Gastrocnemius medialis (tissue), 4 donors: Measurements from ENCODE around the gene LRRFIP1. TPM values are rescaled to one million over a fixed set of nuclear protein-coding genes. Genes with fewer than 3 reads are reported as not detected.

Source experiments
- ATAC-seq, 2 donors: fragments of 150-250 bp; one replicate each; pipeline ENCODE4 v1.9.1; 2016
- DNase-seq, 2 donors: peaks; one replicate each; pipeline ENCODE4 v3.0.0-alpha.2; 2019
- H3K27ac ChIP-seq, 4 donors: fragments of 200-600 bp; sonication (generic); 1 replicate in 1 of 4; 2 replicates in 3 of 4; pipeline ENCODE4 v1.5.1; 2016 to 2018; ENCODE audit warnings: mild to moderate bottlenecking in 2 of 4, moderate library complexity in 1 of 4
- H3K27me3 ChIP-seq, 3 donors: fragments of 200-600 bp; sonication (generic) in 2 of 3; 1 replicate in 1 of 3; 2 replicates in 2 of 3; pipeline versions ENCODE4 v1.5.1 to v1.6.0; 2016 to 2019; ENCODE audit warnings: mild to moderate bottlenecking in 1 of 3, moderate library complexity in 1 of 3
- H3K36me3 ChIP-seq, 2 donors: fragments of 200-600 bp; sonication (generic) in 1 of 2; one replicate each; pipeline ENCODE4 v1.5.1; 2017 to 2018
- H3K4me1 ChIP-seq, 2 donors: fragments of 200-600 bp; sonication (generic) in 1 of 2; one replicate each; pipeline ENCODE4 v1.5.1; 2016 to 2017; ENCODE audit warnings: mild to moderate bottlenecking in 2 of 2
- H3K4me3 ChIP-seq, 4 donors: fragments of 200-600 bp; sonication (generic) in 3 of 4; 1 replicate in 1 of 4; 2 replicates in 3 of 4; pipeline ENCODE4 v1.5.1; 2016 to 2019; ENCODE audit warnings: mild to moderate bottlenecking in 2 of 4
- H3K9me3 ChIP-seq, 3 donors: fragments of 200-600 bp; sonication (generic) in 2 of 3; 1 replicate in 1 of 3; 2 replicates in 2 of 3; pipeline ENCODE4 v1.5.1; 2016 to 2019
- CTCF ChIP-seq, 5 experiments: fragments of 450-650 bp in 3 of 5; fragments of 200-600 bp in 2 of 5; sonication (generic) in 2 of 5; IDR thresholded peaks in 4 of 5; conservative IDR thresholded peaks in 1 of 5; 1 replicate in 4 of 5; 2 replicates in 1 of 5; pipeline ENCODE4 v1.5.1; 2016 to 2019; ENCODE audit warnings: antibody characterized with exemption in 5 of 5, mild to moderate bottlenecking in 3 of 5, moderate library complexity in 3 of 5
- POLR2A ChIP-seq, 2 donors: fragments of 450-650 bp; IDR thresholded peaks; one replicate each; pipeline ENCODE4 v1.6.1; 2017; ENCODE audit warnings: antibody characterized with exemption in 2 of 2, mild to moderate bottlenecking in 2 of 2, moderate library complexity in 2 of 2
- in situ Hi-C, 4 donors: fragments of 200-750 bp; cut with MboI; loops; one replicate each; pipeline versions ENCODE4 v1.15.0 to v1.8.0; 2017; ENCODE audit warnings: low sequenced_read_pairs in 4 of 4
- intact Hi-C: fragments of 100-400 bp; cut with DNase I; formaldehyde crosslinking; loops from one replicate; pipeline ENCODE4 v1.15.1; 2023; ENCODE audit warnings: low total_unique reads
- total RNA-seq, 4 donors: library from RNA; depleted of rRNA; stranded (reverse); fragments of >200 nt; gene quantifications; one replicate each; pipeline versions ENCODE4 v1.1.0 to v1.2.3, GENCODE V29; 2016

LRRFIP1 gene
- total RNA-seq, 4 donors from 2014 or later = 37.9 to 74.1 (median 54.0) TPM

DNA sequence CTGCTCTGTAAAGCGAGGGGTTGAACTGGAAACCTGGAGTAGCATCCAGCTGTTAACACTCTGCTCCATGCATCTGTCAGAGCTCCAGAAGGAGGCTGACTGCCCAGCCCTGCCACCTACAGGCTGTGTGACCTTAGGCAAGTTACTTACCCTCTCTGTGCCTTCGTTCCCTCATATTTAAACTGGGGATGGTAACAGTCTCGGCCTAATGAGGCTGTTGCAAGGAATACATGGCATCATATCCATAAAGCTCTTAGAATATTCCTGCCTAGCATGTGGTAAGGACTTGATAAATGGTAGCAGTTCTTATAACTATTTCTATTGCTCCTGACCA lies 80.6 kb downstream of the LRRFIP1 start:
- in situ Hi-C loops (no loop called here), intact Hi-C loops (no loop called here)
- no peaks in the 10 kb centered on the region for H3K36me3 ChIP-seq
- no peaks in the 10 kb centered on the region for H3K27me3 ChIP-seq
- peaks cover 48 to 77% of the 10 kb centered on the region in 2 donors for H3K4me1 ChIP-seq
- TF ChIP-seq POLR2A (IDR thresholded peaks at IDR 0.05) = no peak
- no peak for TF ChIP-seq CTCF (IDR thresholded peaks at IDR 0.05 in 4 of 5, conservative IDR thresholded peaks at IDR 0.05 in 1 of 5)
- ATAC-seq = no peak
- H3K4me3 ChIP-seq = no peak overlapping the region
- H3K27ac ChIP-seq = peak overlapping the region; percentile 85 to 98 (median 95)
- no peaks in the 10 kb centered on the region for H3K9me3 ChIP-seq
- DNase-seq = no peak

DNA sequence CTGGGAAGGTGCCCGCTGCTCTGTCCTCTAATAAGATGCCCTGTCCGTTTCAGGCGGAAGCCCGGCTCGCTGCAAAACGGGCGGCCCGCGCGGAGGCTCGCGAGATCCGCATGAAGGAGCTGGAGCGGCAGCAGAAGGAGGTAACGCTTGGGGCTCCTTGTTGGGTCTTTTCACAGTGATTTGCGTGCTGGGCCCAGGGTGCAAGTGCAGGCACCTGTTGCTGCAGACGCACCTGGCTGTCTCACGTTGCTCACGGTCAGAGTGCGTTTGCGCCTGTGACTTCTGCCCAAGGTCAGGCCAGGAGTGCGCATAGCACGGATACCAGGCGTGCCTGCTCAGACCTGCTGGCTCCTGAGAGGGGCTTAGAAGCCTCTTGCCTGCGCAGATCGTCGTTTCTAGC lies 81.1 kb downstream of the LRRFIP1 start:
- no peaks in the 10 kb centered on the region for H3K36me3 ChIP-seq
- intact Hi-C loops = no loop called here
- no peak for ATAC-seq
- no peak for TF ChIP-seq CTCF (IDR thresholded peaks at IDR 0.05 in 4 of 5, conservative IDR thresholded peaks at IDR 0.05 in 1 of 5)
- no peak for TF ChIP-seq POLR2A (IDR thresholded peaks at IDR 0.05)
- peaks cover 48 to 77% of the 10 kb centered on the region in 2 donors for H3K4me1 ChIP-seq
- H3K27ac ChIP-seq = peak overlapping the region; percentile 49 to 98 (median 89)
- no peaks in the 10 kb centered on the region for H3K27me3 ChIP-seq
- no peaks in the 10 kb centered on the region for H3K9me3 ChIP-seq
- no peak overlapping the region for H3K4me3 ChIP-seq
- DNase-seq = no peak
- in situ Hi-C loops = no loop called here

DNA sequence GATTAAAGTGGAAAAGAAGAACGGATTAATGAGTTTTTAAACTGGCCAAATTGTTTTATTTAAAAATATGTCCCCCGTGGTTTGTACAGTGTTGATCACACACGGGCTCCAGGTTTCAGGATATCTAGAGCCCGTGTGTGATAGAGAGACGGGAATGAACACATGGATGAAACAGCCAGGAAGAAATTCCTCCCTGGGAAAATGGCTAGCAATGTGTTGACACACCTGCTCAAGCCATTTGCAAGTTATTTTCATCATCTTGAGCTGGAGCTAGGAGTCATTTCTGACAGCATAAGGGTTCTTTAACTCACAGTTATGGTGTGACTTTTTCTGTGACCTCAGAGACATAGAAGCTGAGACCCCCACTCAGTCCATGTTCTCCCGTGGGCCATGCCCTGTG lies 81.6 kb downstream of the LRRFIP1 start:
- intact Hi-C loops = no loop called here
- Histone ChIP-seq H3K4me3 (no peak overlapping the region), H3K4me1 (peaks cover 48 to 77% of the 10 kb centered on the region in 2 donors), H3K9me3 (no peaks in the 10 kb centered on the region), H3K27ac (peak overlapping the region; percentile 49 to 98 (median 89)), H3K36me3 (no peaks in the 10 kb centered on the region), H3K27me3 (no peaks in the 10 kb centered on the region)
- DNase-seq (no peak), ATAC-seq (no peak)
- in situ Hi-C loops = no loop called here
- TF ChIP-seq POLR2A (IDR thresholded peaks at IDR 0.05) = no peak
- no peak for TF ChIP-seq CTCF (IDR thresholded peaks at IDR 0.05 in 4 of 5, conservative IDR thresholded peaks at IDR 0.05 in 1 of 5)

DNA sequence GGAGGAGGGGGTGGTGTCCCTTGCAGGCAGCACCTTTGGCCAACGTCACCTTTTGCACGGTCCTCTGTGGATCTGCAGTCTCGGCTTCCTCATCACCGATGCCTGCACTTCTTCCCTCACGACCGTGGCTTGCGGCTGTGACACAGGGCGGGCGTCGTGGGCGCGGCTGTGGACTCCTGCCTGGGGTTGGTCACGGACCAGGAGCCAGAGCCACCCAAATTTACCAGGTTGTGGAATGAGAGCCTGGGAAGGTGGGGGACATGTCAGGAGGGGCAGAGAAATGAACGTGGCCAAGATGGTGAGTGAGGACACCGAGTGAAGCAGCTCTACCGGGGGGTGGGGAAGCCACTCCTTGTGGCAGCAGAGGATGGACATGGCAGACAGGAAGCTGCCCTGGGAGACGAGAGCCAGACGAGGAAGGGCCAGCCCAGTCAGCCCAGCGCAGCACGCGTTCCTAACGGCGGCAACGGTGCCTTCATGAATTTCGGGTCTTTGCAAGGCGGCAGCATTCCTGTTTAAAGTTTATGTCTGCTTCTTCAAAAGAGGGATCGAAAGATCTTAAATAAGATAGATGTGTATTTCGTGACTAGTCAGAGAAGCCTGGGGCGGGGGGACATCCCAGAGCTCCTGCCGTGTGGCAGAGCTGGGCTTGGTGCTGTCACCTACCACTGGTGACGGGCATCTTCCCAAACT lies 84.2 kb downstream of the LRRFIP1 start:
- Histone ChIP-seq H3K36me3 (no peaks in the 10 kb centered on the region), H3K27ac (peak overlapping the region; percentile 78 to 91 (median 82)), H3K9me3 (no peaks in the 10 kb centered on the region), H3K27me3 (no peaks in the 10 kb centered on the region), H3K4me1 (peaks cover 65 to 78% of the 10 kb centered on the region in 2 donors), H3K4me3 (no peak overlapping the region)
- in situ Hi-C loops (no loop called here), intact Hi-C loops (no loop called here)
- ATAC-seq = no peak
- no peak for TF ChIP-seq POLR2A (IDR thresholded peaks at IDR 0.05)
- no peak for TF ChIP-seq CTCF (IDR thresholded peaks at IDR 0.05 in 4 of 5, conservative IDR thresholded peaks at IDR 0.05 in 1 of 5)
- no peak for DNase-seq
